K562 (cell line): ENCODE measurements around the gene ZNF787. TPM values are rescaled to one million over a fixed set of nuclear protein-coding genes. Genes with fewer than 3 reads are reported as not detected.
A peak's percentile ranks its signal among the peaks of the same experiment; 100 is the strongest.

ENCODE experiments used
- ARNT ChIP-seq, 2 experiments: fragments of 450-650 bp; IDR thresholded peaks; 2 replicates each; pipeline ENCODE4 v1.6.1; 2016; ENCODE audit warnings: mild to moderate bottlenecking in 1 of 2
- CBX1 ChIP-seq: sonication (generic); IDR thresholded peaks from 2 replicates; pipeline ENCODE4 v1.6.1; 2016; ENCODE audit warnings: antibody characterized with exemption, low read depth, mild to moderate bottlenecking
- CREM ChIP-seq: IDR thresholded peaks from 2 replicates; pipeline ENCODE4 v1.6.1; 2014; ENCODE audit warnings: antibody characterized with exemption, low read depth
- CTBP1 ChIP-seq: fragments of 450-650 bp; IDR thresholded peaks from 2 replicates; pipeline ENCODE4 v1.6.1; 2016; ENCODE audit warnings: borderline replicate concordance
- EGR1 ChIP-seq: fragments of 450-650 bp; conservative IDR thresholded peaks from 2 replicates; pipeline ENCODE4 v1.6.1; 2017; ENCODE audit warnings: mild to moderate bottlenecking
- ESRRB ChIP-seq: fragments of 250-450 bp; sonication (Bioruptor Pico); IDR thresholded peaks from 2 replicates; pipeline ENCODE4 v1.5.0; 2020; ENCODE audit warnings: mild to moderate bottlenecking, moderate library complexity, borderline replicate concordance
- HNRNPL ChIP-seq: fragments of 200-400 bp; formaldehyde crosslinking; IDR thresholded peaks from 2 replicates; pipeline ENCODE4 v1.6.1; 2017; ENCODE audit warnings: low read depth, mild to moderate bottlenecking, low read length
- MTA3 ChIP-seq: fragments of 450-650 bp; formaldehyde crosslinking; IDR thresholded peaks from 2 replicates; pipeline ENCODE4 v1.6.1; 2017; ENCODE audit warnings: mild to moderate bottlenecking, borderline replicate concordance
- MYC ChIP-seq, 2 experiments: fragments of 250-450 bp in 1 of 2; sonication (Bioruptor Pico) in 1 of 2; IDR thresholded peaks; 2 replicates each; pipeline versions ENCODE4 v1.5.1 to v1.6.1; 2012 to 2021; ENCODE audit warnings: low read depth in 2 of 2, borderline replicate concordance in 1 of 2, improper control_type of control experiment in 1 of 2, low read length in 1 of 2, mild to moderate bottlenecking in 1 of 2, moderate library complexity in 1 of 2
- NFRKB ChIP-seq: fragments of 450-650 bp; IDR thresholded peaks from 2 replicates; pipeline ENCODE4 v1.6.1; 2016; ENCODE audit warnings: low read depth
- SMARCB1 ChIP-seq: IDR thresholded peaks from 2 replicates; pipeline ENCODE4 v1.6.1; 2011; ENCODE audit warnings: improper control_type of control experiment, low read depth; ENCODE audit not compliant: insufficient read length
- TOE1 ChIP-seq, 2 experiments: fragments of 450-650 bp in 1 of 2; sonication (generic) in 1 of 2; formaldehyde crosslinking in 1 of 2; IDR thresholded peaks; 2 replicates each; pipeline versions ENCODE4 v1.7.1 to v1.8.0; 2016 to 2022; ENCODE audit warnings: borderline replicate concordance in 2 of 2, mild to moderate bottlenecking in 2 of 2, antibody characterized with exemption in 1 of 2, inconsistent platforms in 1 of 2, low read depth in 1 of 2, missing genetic modification reagents in 1 of 2, moderate library complexity in 1 of 2
- ZFX ChIP-seq: sonication (generic); formaldehyde crosslinking; IDR thresholded peaks from 2 replicates; pipeline ENCODE4 v1.8.0; 2022; ENCODE audit warnings: mild to moderate bottlenecking, missing genetic modification reagents, moderate library complexity
- ZNF124 ChIP-seq: sonication (generic); formaldehyde crosslinking; IDR thresholded peaks from 2 replicates; pipeline ENCODE4 v1.8.1; 2022; ENCODE audit warnings: missing genetic modification reagents
- ZNF583 ChIP-seq: fragments of 250-450 bp; sonication (Bioruptor Pico); IDR thresholded peaks from 2 replicates; pipeline ENCODE4 v1.4.0; 2020
- polyA plus RNA-seq, 8 experiments: library from polyadenylated mRNA; depleted of rRNA in 4 of 8; stranded (reverse) in 5 of 8; unstranded in 3 of 8; fragments of >200 nt; fragmentation: Nextera tagmentation in 2 of 8; fragmentation: Illumina TruSeq in 1 of 8; extraction: Ambion mirVana in 2 of 8; extraction: Trizol in 1 of 8; gene quantifications; 2 replicates each; pipeline versions ENCODE4 v1.2.1 to v1.2.3, GENCODE V29; 2011 to 2014; ENCODE audit warnings: inconsistent platforms in 1 of 8, missing spikeins in 1 of 8
- total RNA-seq, 7 experiments: library from RNA; depleted of rRNA in 6 of 7; stranded (reverse); fragments of >200 nt in 6 of 7; fragmentation: Illumina TruSeq in 2 of 7; extraction: Trizol in 2 of 7; gene quantifications; 2 replicates each; pipeline versions ENCODE4 v1.2.1 to v1.2.3, GENCODE V29; 2011 to 2021; ENCODE audit warnings: low replicate concordance in 1 of 7
- TF ChIP-seq, protein P1 (sequence below): sonication (generic); formaldehyde crosslinking; IDR thresholded peaks from 2 replicates; pipeline ENCODE4 v1.8.0; 2023; ENCODE audit warnings: mild to moderate bottlenecking, missing genetic modification reagents
- TF ChIP-seq, protein P2 (sequence below): sonication (generic); formaldehyde crosslinking; IDR thresholded peaks from 2 replicates; pipeline ENCODE4 v1.8.0; 2023; ENCODE audit warnings: mild to moderate bottlenecking, missing genetic modification reagents
- TF ChIP-seq, protein P3 (sequence below): sonication (generic); formaldehyde crosslinking; IDR thresholded peaks from 2 replicates; pipeline ENCODE4 v1.8.1; 2023; ENCODE audit warnings: mild to moderate bottlenecking, missing genetic modification reagents
- TF ChIP-seq, protein P4 (sequence below): sonication (generic); formaldehyde crosslinking; IDR thresholded peaks from 2 replicates; pipeline ENCODE4 v1.8.0; 2022; ENCODE audit warnings: missing genetic modification reagents, mild to moderate bottlenecking, borderline replicate concordance

Gene ZNF787
- total and polyA plus RNA-seq, 9 of the 15 experiments (the other 6 are each of a cell fraction or from before 2014, with no cell fraction given) = 0.45 to 77.6 (median 7.3) TPM

DNA sequence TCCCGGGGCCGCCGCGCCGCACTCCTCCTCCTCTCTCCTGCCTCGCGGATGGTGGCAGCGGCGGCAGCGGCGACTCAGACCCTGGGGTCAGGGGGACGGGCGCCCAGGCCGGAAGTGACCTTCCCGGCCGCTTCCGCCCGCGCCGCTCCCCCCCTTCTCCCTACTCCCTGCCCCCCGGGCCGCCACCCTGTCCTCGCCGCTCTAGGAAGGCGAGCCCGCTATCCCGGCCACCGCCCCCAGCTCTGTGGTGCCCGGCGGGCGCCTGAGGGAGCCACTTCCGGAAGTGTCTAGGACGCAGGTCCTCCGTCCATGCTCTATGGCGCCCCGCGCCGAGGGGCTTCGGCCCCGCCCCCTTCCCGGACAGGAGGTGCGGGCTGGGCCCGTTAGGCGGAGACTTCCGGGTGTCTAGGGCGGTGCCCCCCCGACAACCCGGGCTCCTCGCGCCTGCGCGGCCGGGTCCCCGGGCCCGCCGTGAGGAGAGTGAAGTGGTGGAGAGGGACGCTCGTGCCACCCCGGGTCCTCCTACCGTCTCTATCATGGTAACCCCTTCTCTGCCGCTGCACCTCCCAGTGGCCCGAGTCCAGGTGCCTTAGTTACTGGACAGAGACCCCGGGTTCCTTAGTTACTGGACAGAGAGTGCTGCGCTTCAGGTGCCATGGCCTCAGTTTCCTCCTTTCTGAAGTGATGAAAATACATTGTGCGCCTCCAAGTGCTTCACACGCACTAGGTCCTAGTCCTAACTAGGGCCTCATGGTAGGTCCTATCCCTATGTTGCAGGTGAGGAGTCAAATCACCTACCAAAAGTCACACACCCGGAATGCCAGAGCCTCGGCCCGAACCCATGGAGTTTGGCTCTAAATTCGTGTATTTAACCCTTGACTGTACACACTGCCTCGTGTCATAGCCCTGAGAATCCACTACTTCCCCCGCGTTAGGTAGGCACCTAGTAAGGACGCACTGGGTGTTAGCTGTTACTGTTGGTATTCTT, at the start of gene ZNF787 (continued):
- TF ChIP-seq SMARCB1 (no peak), HNRNPL (peak; percentile 45; the same call in 1 of the 2 replicates), TOE1 (IDR thresholded peaks at IDR 0.05; ENCODE audit: borderline replicate concordance) (peak; percentile 27; the same call in 1 of the 2 replicates), TOE1 (CRISPR knock-in tag; IDR thresholded peaks at IDR 0.05; ENCODE audit: borderline replicate concordance, low read depth) (no peak), NFRKB (no peak), CBX1 (no peak), EGR1 (peak; percentile 55), ARNT (IDR thresholded peaks at IDR 0.05) (0 out of 4 replicates have a peak, but pooled peaks of 1 of the 2 experiments have one; percentile 43), MTA3 (peak; percentile 76; the same call in 1 of the 2 replicates), ZNF583 (CRISPR knock-in tag) (no peak), ESRRB (CRISPR knock-in tag) (no peak), MYC (IDR thresholded peaks at IDR 0.05; ENCODE audit: low read depth, low read length) (peak; percentile 52), MYC (CRISPR knock-in tag; IDR thresholded peaks at IDR 0.05; ENCODE audit: borderline replicate concordance, low read depth) (no peak), CTBP1 (peak; percentile 63), ZFX (CRISPR knock-in tag) (peak; percentile 70), ZNF124 (CRISPR knock-in tag) (no peak), CREM (peak; percentile 68)
- TF ChIP-seq, protein P1, sequence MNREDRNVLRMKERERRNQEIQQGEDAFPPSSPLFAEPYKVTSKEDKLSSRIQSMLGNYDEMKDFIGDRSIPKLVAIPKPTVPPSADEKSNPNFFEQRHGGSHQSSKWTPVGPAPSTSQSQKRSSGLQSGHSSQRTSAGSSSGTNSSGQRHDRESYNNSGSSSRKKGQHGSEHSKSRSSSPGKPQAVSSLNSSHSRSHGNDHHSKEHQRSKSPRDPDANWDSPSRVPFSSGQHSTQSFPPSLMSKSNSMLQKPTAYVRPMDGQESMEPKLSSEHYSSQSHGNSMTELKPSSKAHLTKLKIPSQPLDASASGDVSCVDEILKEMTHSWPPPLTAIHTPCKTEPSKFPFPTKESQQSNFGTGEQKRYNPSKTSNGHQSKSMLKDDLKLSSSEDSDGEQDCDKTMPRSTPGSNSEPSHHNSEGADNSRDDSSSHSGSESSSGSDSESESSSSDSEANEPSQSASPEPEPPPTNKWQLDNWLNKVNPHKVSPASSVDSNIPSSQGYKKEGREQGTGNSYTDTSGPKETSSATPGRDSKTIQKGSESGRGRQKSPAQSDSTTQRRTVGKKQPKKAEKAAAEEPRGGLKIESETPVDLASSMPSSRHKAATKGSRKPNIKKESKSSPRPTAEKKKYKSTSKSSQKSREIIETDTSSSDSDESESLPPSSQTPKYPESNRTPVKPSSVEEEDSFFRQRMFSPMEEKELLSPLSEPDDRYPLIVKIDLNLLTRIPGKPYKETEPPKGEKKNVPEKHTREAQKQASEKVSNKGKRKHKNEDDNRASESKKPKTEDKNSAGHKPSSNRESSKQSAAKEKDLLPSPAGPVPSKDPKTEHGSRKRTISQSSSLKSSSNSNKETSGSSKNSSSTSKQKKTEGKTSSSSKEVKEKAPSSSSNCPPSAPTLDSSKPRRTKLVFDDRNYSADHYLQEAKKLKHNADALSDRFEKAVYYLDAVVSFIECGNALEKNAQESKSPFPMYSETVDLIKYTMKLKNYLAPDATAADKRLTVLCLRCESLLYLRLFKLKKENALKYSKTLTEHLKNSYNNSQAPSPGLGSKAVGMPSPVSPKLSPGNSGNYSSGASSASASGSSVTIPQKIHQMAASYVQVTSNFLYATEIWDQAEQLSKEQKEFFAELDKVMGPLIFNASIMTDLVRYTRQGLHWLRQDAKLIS (CRISPR knock-in tag) = no peak; the same call in 1 of the 2 replicates
- TF ChIP-seq, protein P2, sequence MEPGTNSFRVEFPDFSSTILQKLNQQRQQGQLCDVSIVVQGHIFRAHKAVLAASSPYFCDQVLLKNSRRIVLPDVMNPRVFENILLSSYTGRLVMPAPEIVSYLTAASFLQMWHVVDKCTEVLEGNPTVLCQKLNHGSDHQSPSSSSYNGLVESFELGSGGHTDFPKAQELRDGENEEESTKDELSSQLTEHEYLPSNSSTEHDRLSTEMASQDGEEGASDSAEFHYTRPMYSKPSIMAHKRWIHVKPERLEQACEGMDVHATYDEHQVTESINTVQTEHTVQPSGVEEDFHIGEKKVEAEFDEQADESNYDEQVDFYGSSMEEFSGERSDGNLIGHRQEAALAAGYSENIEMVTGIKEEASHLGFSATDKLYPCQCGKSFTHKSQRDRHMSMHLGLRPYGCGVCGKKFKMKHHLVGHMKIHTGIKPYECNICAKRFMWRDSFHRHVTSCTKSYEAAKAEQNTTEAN (CRISPR knock-in tag) = 0 out of 2 replicates have a peak, but pooled peaks have one; percentile 41
- TF ChIP-seq, protein P3, sequence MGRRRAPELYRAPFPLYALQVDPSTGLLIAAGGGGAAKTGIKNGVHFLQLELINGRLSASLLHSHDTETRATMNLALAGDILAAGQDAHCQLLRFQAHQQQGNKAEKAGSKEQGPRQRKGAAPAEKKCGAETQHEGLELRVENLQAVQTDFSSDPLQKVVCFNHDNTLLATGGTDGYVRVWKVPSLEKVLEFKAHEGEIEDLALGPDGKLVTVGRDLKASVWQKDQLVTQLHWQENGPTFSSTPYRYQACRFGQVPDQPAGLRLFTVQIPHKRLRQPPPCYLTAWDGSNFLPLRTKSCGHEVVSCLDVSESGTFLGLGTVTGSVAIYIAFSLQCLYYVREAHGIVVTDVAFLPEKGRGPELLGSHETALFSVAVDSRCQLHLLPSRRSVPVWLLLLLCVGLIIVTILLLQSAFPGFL (CRISPR knock-in tag) = peak; percentile 50; the same call in 1 of the 2 replicates
- TF ChIP-seq, protein P4, sequence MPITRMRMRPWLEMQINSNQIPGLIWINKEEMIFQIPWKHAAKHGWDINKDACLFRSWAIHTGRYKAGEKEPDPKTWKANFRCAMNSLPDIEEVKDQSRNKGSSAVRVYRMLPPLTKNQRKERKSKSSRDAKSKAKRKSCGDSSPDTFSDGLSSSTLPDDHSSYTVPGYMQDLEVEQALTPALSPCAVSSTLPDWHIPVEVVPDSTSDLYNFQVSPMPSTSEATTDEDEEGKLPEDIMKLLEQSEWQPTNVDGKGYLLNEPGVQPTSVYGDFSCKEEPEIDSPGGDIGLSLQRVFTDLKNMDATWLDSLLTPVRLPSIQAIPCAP (CRISPR knock-in tag) = no peak
